Parathyroid adenoma (tissue), 2 donors: Measurements from ENCODE around the gene EFCAB14.

ENCODE experiments used
- H2AFZ ChIP-seq: fragments of 300-600 bp; sonication (generic); one replicate; pipeline ENCODE4 v1.7.0; 2017; ENCODE audit warnings: antibody characterized with exemption, mild to moderate bottlenecking
- H3K27ac ChIP-seq: fragments of 300-600 bp; sonication (generic); one replicate; pipeline ENCODE4 v1.7.0; 2017
- H3K27me3 ChIP-seq: fragments of 300-600 bp; sonication (generic); one replicate; pipeline ENCODE4 v1.7.0; 2017; ENCODE audit warnings: low read length; ENCODE audit not compliant: control insufficient read depth, insufficient read depth
- H3K36me3 ChIP-seq: fragments of 300-600 bp; sonication (generic); one replicate; pipeline ENCODE4 v1.7.0; 2017; ENCODE audit warnings: low read length; ENCODE audit not compliant: control insufficient read depth, insufficient read depth
- H3K4me1 ChIP-seq: fragments of 300-600 bp; sonication (generic); one replicate; pipeline ENCODE4 v1.7.0; 2017; ENCODE audit warnings: control low read depth
- H3K4me2 ChIP-seq: fragments of 300-600 bp; sonication (generic); one replicate; pipeline ENCODE4 v1.7.0; 2017; ENCODE audit warnings: low read length
- H3K4me3 ChIP-seq: fragments of 300-600 bp; sonication (generic); one replicate; pipeline ENCODE4 v1.7.0; 2017; ENCODE audit warnings: low read depth, low read length
- H3K79me2 ChIP-seq: fragments of 300-600 bp; sonication (generic); one replicate; pipeline ENCODE4 v1.7.0; 2017; ENCODE audit warnings: control low read depth
- H3K9ac ChIP-seq: fragments of 300-600 bp; sonication (generic); one replicate; pipeline ENCODE4 v1.7.0; 2017; ENCODE audit warnings: mild to moderate bottlenecking
- H3K9me3 ChIP-seq: fragments of 300-600 bp; sonication (generic); one replicate; pipeline ENCODE4 v1.7.0; 2017; ENCODE audit warnings: low read length; ENCODE audit not compliant: control insufficient read depth
- TF ChIP-seq, protein P1 (sequence below): fragments of 300-600 bp; sonication (generic); IDR thresholded peaks from one replicate; pipeline ENCODE4 v1.7.0; 2017; ENCODE audit warnings: antibody characterized with exemption, mild to moderate bottlenecking
- donor health status: primary hyperparathyroidism.

Gene EFCAB14

DNA sequence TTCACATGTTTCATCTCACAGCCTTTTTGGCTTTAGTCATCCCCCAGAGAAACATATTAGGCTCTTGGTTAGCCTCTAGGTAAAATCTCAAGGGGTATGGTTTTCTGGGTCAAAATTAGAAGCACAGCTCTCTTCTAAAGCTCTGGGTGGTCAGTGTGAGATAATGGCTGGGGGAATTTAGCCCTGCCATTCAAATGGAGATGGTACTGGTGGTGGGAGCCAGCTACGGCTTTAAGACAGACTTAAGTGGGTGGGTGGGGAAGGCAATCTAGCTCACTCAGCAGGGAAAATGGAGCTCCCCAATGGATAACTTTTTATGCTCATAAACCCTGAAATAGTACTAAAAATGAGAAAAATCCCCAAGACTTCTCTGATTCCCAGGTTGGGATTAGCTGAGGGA, 41.6 kb downstream of the EFCAB14 start:
- H3K4me2 ChIP-seq = no peak overlapping the region

DNA sequence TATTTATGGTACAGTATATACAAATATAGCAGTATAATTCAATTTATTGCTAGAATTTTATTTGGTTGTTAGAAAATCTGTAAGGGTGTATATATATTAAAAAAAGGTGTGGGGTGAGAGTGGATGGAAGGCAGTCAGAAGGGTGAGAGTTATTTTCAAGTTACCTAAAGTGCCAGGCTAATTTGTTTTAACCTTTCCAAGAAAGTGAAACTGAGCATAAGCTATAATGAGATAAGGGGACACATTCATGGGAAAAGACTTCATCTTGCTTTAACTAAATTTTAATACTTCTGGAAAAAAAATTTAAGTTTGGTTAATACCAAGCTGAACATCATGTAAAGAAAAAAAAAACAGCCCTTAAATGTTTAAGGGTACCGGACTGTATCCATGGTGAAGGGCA, 42.4 kb downstream of the EFCAB14 start:
- Histone ChIP-seq H3K27ac (no peak overlapping the region), H3K9ac (no peak overlapping the region), H2AFZ (no peak overlapping the region), H3K9me3 (no peaks in the 10 kb centered on the region), H3K4me1 (no peaks in the 10 kb centered on the region), H3K4me2 (no peak overlapping the region), H3K36me3 (no peaks in the 10 kb centered on the region), H3K4me3 (no peak overlapping the region), H3K27me3 (no peaks in the 10 kb centered on the region), H3K79me2 (no peaks in the 10 kb centered on the region)
- TF ChIP-seq, protein P1, sequence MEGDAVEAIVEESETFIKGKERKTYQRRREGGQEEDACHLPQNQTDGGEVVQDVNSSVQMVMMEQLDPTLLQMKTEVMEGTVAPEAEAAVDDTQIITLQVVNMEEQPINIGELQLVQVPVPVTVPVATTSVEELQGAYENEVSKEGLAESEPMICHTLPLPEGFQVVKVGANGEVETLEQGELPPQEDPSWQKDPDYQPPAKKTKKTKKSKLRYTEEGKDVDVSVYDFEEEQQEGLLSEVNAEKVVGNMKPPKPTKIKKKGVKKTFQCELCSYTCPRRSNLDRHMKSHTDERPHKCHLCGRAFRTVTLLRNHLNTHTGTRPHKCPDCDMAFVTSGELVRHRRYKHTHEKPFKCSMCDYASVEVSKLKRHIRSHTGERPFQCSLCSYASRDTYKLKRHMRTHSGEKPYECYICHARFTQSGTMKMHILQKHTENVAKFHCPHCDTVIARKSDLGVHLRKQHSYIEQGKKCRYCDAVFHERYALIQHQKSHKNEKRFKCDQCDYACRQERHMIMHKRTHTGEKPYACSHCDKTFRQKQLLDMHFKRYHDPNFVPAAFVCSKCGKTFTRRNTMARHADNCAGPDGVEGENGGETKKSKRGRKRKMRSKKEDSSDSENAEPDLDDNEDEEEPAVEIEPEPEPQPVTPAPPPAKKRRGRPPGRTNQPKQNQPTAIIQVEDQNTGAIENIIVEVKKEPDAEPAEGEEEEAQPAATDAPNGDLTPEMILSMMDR = no peak

More for the DNA sequence above, 41.6 kb downstream of the EFCAB14 start:
- Histone ChIP-seq H2AFZ (no peak overlapping the region), H3K4me1 (no peaks in the 10 kb centered on the region), H3K9me3 (no peaks in the 10 kb centered on the region), H3K79me2 (no peaks in the 10 kb centered on the region), H3K27me3 (no peaks in the 10 kb centered on the region), H3K27ac (no peak overlapping the region), H3K9ac (no peak overlapping the region), H3K4me3 (no peak overlapping the region), H3K36me3 (no peaks in the 10 kb centered on the region)
- TF ChIP-seq, protein P1 = no peak

DNA sequence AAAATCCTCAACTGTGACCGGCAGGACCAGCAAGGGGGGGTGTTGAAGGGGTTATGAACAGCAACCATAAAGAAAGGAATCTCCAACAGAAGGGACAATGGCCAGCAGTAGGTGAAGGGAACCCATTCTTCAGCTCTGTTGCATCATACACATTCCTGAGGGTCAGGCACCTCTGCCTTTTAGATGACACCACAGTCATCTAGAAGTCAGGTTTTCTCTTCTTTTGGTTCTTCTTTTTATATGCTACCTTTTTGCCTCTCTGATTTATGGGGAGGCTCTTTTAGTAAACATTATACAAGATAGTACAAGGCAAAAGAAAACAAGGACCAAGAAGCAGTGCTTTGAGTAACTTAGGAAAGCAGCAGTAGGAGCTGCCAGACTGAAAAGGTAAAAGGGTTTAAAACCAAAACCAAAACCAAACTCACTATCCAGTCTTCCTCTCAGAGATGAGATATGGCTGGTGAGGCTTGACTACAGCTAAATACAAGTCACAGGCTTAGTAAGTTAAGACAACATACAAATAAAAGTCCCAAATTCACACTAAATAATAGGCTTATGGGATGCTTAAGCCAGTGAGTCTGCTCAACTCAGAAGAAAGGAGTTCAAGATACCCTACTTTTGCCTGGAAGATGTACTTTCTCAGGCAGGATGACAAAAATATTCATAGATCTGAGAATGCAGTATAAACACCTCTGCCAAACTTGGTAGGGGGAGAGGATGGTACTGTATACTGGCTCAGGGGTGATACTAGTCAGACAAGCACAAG, 43.2 kb downstream of the EFCAB14 start:
- Histone ChIP-seq H3K36me3 (no peaks in the 10 kb centered on the region), H2AFZ (no peak overlapping the region), H3K79me2 (no peaks in the 10 kb centered on the region), H3K4me1 (no peaks in the 10 kb centered on the region), H3K9me3 (no peaks in the 10 kb centered on the region), H3K4me2 (peak overlapping the region; percentile 9), H3K9ac (no peak overlapping the region), H3K27ac (no peak overlapping the region), H3K4me3 (no peak overlapping the region), H3K27me3 (no peaks in the 10 kb centered on the region)
- TF ChIP-seq, protein P1 = no peak

DNA sequence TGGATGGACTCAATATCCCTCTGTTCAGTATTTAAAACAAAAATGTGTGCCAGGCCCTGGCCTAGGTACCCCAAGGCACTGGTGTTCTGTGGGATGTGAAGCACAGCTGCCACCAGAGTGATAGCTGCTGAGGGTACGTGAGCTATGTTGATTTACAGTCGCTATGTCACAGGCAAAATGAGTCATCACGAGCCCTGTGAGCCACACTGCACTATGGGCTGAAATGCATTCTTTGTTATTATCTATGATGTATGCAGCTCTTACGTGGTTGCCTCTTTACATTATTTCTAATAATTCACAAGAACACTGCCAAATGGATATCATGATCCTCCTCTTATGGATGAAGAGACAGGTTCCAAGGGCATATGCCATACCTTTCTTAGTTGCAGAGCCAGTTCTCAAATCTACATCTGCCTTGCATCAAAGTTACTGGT, 45.1 kb downstream of the EFCAB14 start:
- H3K27me3 ChIP-seq = no peaks in the 10 kb centered on the region
- TF ChIP-seq, protein P1 = no peak
- H3K9ac ChIP-seq = no peak overlapping the region
- no peak overlapping the region for H3K4me2 ChIP-seq
- H2AFZ ChIP-seq = no peak overlapping the region
- no peak overlapping the region for H3K4me3 ChIP-seq
- H3K79me2 ChIP-seq = no peaks in the 10 kb centered on the region
- H3K36me3 ChIP-seq = no peaks in the 10 kb centered on the region
- no peak overlapping the region for H3K27ac ChIP-seq
- H3K9me3 ChIP-seq = no peaks in the 10 kb centered on the region
- no peaks in the 10 kb centered on the region for H3K4me1 ChIP-seq

DNA sequence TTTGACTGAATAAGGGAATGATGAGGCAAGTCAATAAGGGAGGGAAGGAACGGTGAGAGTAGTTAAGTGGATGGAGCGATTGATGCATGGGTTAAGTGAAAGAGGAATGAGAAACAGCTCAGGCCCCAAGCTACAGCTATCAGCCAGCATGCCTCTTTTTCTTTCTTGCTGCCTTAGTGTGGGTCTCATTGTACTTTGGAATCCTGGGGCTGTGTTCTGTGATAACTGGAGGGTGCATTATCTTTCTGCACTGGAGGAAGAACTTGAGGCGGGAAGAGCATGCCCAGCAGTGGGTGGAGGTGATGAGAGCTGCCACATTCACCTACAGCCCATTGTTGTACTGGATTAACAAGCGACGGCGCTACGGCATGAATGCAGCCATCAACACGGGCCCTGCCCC, 46.2 kb downstream of the EFCAB14 start:
- Histone ChIP-seq H3K4me1 (no peaks in the 10 kb centered on the region), H3K27me3 (no peaks in the 10 kb centered on the region), H3K79me2 (no peaks in the 10 kb centered on the region), H3K4me2 (no peak overlapping the region), H3K27ac (no peak overlapping the region), H3K36me3 (no peaks in the 10 kb centered on the region), H3K9me3 (no peaks in the 10 kb centered on the region), H2AFZ (no peak overlapping the region), H3K9ac (no peak overlapping the region), H3K4me3 (no peak overlapping the region)
- TF ChIP-seq, protein P1 = no peak
